H1 (cell line): ENCODE measurements around the gene VAX1. TPM values are rescaled to one million over a fixed set of nuclear protein-coding genes. Genes with fewer than 3 reads are reported as not detected.

Experiments used
- CHD2 ChIP-seq: IDR thresholded peaks from 2 replicates; pipeline ENCODE4 v1.6.1; 2012; ENCODE audit warnings: low read length, improper control_type of control experiment
- JUN ChIP-seq: IDR thresholded peaks from 2 replicates; pipeline ENCODE4 v1.6.1; 2011; ENCODE audit warnings: low read depth, mild to moderate bottlenecking, improper control_type of control experiment, low read length
- POLR2A ChIP-seq, 2 experiments: IDR thresholded peaks; 1 replicate in 1 of 2; 2 replicates in 1 of 2; pipeline ENCODE4 v1.6.1; 2011; ENCODE audit warnings: low read depth in 2 of 2, low read length in 2 of 2, mild to moderate bottlenecking in 2 of 2; ENCODE audit errors: control extremely low read depth in 1 of 2
- polyA plus RNA-seq, 7 experiments: library from polyadenylated mRNA; depleted of rRNA in 3 of 7; stranded (reverse) in 5 of 7; unstranded in 2 of 7; fragments of >200 nt in 5 of 7; fragments of 200-250 nt in 2 of 7; gene quantifications; 1 replicate in 5 of 7; 2 replicates in 1 of 7; 4 replicates in 1 of 7; pipeline versions ENCODE4 v1.2.1 to v1.2.3, GENCODE V29; 2011 to 2013; ENCODE audit warnings: missing spikeins in 2 of 7, mixed read lengths in 2 of 7
- total RNA-seq: library from RNA; stranded (reverse); fragmentation: NEBNext Ultra II Directional; extraction: Animal tissue kit (Norgen Biotek cat#: 25700); gene quantifications from 2 replicates; pipeline ENCODE4 v1.2.1, GENCODE V29; 2021

The VAX1 gene
- total and polyA plus RNA-seq, 2 of the 8 experiments (the other 6 are each of a cell fraction or from before 2014, with no cell fraction given): not detected

DNA sequence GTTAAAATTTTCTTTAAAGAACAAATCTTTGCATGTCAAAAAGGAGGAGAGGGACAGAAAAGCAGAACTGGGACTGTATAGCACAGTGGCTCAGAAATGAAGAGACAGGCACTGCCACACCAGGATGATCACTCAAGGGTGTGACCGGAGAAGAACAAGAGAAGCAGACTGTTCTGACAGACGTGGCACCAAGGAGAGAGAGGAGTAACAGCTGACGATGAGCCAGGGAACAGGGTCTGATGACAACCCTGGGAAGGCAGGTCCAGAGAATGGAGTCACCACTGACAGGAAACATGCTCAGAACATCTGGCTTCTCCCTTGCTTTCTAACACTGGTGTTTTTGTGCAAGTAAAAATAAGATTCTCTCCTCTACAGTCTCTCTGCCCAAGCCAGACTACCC, 14.6 kb upstream of the VAX1 start (continued):
- TF ChIP-seq CHD2 (no peak), POLR2A (IDR thresholded peaks at IDR 0.05; ENCODE audit: control extremely low read depth in 1 of 2, low read depth in 2 of 2, low read length in 2 of 2) (no peak), JUN (no peak)
- TF ChIP-seq, all 59 proteins: peak for 0
